8988T (cell line): ENCODE measurements around the gene SLC1A5.
"Not testable (repeated sequence)": the region's sequence is repeated elsewhere in the genome, so short reads cannot be mapped to it uniquely, and the experiment has no call there.

Experiments
- DNase-seq: peaks from one replicate; pipeline ENCODE4 v3.0.0; 2011

The SLC1A5 gene

DNA sequence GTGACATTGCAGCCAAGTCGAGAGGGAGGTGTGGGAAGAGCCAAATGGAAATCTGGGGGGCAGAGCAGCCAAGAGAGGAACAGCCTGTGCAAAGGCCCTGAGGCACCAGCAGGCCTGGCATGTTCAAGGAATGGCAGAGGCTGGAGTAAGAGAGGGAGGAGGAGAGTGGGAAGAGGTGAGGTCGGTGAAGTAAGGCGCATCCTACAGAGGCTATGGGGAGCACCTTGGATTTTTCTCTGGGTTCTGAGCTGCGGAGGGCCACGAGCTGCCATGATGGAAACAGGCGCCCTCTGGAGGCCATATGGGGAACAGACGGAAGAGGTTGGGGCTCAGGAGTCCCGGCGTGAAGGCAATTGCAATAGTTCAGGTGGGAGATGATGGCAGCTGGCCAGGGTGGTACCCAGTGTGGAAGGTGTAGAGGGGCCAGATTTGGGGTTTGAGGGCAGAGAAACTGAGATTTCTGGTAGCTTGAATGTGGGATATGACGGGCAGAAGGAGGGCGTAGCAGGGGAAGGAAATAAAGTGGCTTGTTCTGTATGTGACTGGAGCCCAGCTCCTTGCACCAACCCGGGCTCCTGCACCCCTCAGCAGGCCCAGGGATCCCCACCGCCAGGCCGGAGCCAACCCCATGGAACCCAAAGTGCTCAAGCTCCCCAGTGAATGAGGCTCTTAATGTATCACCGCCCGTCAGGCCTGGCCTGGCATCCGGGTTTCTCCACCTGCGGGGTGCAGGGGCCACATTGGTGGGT is 21.7 kb downstream of the SLC1A5 start:
- DNase-seq: no peak

- no peak for DNase-seq
Observed at GRCh38 chr19:46764817-46765291, 23.5 kb downstream of the SLC1A5 start.

DNA sequence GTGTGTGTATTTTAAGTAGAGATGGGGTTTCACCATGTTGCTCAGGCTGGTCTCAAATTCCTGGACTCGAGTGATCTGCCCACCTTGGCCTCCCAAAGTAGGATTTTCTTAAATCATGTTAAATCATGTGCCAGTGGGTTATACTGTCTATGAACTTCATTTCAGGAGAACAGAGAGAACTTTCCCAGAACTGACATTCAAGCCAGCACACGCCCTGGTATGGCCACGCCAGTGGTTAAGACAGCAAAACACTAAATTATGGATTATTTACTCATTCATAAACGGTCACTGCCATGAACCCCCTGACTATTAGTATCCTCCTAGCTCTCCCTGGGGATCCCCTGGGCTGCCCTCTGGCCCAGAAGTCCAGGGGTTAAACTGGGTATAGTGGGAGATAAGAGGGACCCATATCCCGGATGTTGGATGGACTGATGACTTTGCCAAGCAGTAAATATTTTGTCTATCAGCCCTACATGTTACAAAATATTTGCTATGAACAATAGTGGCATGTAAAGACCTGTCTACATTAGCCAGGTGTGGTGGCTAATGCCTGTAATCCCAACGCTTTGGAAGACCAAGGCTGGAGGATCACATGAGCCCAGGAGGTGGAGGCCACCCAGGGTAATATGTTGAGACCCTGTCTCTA is 26.0 kb downstream of the SLC1A5 start:
- no peak for DNase-seq

DNA sequence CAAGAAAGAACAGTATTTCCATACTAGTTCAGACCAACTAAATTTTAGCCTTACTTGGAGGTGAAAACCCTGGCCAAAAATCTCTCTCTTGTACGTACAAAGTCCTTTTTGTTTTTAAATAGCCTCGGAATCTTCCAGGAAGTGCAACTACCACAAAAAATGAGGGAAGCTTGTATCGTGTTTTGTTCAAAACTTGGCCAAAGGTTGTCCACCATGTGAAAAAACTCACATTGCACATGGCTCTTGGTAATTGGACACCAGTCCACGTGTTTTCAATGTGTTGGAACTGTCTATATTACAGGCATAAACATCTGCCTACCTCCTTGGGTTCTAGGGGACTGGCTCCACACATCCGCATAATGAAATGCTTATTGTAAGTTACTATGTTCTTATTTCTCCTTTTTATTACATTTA is 27.0 kb downstream of the SLC1A5 start:
- DNase-seq: no peak

- not testable (repeated sequence) for DNase-seq
Observed at GRCh38 chr19:46760897-46761296, 27.5 kb downstream of the SLC1A5 start.

GRCh38 chr19:46760363-46760762 is 28.0 kb downstream of the SLC1A5 start:
- no peak for DNase-seq

- DNase-seq: no peak
Observed at GRCh38 chr19:46759817-46760333, 28.5 kb downstream of the SLC1A5 start.

DNA sequence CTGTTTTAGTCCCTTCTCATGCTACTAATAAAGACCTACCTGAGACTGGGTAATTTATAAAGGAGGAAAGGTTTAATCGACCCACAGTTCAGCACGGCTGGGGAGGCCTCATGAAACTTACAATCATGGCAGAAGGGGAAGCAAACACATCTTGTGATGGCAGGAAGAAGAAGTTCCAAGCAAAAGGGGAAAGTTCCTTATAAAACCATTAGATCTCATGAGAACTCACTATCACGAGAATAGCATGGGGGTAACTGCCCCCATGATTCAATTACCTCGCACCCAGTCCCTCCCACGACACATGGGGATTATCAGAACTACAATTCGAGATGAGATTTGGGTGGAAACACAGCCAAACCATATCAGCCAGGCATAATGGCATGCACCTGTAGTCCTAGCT is 29.2 kb downstream of the SLC1A5 start:
- no peak for DNase-seq

DNA sequence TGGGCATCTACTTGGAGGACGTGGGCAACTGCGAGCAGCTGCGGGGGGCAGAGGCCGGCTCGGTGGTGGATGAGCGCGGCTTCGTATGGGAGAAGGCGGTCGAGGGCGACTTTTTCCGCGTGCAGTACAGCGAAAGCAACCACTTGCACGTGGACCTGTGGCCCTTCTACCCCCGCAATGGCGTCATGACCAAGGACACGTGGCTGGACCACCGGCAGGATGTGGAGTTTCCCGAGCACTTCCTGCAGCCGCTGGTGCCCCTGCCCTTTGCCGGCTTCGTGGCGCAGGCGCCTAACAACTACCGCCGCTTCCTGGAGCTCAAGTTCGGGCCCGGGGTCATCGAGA is 31.9 kb downstream of the SLC1A5 start:
- DNase-seq: no peak

- no peak for DNase-seq
Observed at GRCh38 chr19:46755853-46756543, 32.4 kb downstream of the SLC1A5 start.

DNA sequence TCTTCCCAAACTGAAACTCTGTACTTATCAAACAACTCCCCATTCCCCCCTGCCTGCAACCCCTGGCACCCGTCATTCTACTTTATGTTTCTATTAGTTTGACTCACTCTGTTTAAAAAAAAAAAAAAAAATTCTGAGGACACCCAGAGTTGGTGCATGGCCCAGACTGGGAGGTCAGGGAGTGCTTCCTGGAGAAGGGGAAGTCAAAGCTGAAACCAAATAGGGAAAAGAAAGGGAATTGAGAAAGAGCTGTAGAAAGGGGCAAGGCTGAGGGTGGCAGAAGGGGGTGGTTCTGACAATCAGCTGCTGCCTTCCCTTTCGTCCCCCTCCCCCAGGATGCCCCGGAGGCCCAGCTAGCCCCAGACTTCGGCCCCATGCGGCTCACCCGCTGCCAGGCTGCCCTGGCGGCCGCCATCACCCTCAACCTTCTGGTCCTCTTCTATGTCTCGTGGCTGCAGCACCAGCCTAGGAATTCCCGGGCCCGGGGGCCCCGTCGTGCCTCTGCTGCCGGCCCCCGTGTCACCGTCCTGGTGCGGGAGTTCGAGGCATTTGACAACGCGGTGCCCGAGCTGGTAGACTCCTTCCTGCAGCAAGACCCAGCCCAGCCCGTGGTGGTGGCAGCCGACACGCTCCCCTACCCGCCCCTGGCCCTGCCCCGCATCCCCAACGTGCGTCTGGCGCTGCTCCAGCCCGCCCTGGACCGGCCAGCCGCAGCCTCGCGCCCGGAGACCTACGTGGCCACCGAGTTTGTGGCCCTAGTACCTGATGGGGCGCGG is 33.1 kb downstream of the SLC1A5 start:
- no peak for DNase-seq

DNA sequence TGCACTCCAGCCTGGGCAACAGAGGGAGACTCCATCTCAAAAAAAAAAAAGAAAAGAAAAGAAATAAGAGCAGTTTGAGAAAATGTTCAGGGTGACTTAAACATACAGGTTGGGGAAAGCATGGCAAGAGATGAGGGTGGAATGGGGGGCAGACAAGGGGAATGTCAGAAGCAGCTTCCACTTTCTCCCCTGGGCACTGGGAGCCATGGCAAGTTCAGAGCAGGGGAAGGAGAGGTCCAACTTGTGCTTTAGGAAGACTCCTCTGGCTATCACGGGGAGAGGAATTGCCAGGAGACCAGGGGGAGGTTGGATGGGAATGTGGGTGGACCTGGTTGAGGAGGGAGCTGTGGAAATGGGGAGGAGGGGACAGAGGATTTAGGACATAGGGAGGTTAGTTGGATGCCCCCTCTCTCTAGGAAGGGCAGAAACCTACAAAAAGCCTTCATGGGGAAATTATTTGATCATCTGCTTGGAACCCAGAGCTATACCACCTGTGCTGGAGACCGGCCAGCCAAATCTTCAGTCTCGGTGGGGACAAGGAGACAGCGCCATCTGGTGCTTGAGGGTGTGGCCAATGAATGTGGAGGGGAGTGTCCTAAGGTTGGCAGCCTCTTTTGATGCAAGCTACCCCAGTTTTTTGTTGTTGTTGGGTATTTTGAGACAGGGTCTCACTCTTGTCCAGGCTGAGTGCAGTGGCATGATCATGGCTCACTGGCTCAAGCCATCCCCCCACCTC is 34.8 kb downstream of the SLC1A5 start:
- no peak for DNase-seq

- DNase-seq: no peak
Observed at GRCh38 chr19:46748325-46749109, 39.9 kb downstream of the SLC1A5 start.

DNA sequence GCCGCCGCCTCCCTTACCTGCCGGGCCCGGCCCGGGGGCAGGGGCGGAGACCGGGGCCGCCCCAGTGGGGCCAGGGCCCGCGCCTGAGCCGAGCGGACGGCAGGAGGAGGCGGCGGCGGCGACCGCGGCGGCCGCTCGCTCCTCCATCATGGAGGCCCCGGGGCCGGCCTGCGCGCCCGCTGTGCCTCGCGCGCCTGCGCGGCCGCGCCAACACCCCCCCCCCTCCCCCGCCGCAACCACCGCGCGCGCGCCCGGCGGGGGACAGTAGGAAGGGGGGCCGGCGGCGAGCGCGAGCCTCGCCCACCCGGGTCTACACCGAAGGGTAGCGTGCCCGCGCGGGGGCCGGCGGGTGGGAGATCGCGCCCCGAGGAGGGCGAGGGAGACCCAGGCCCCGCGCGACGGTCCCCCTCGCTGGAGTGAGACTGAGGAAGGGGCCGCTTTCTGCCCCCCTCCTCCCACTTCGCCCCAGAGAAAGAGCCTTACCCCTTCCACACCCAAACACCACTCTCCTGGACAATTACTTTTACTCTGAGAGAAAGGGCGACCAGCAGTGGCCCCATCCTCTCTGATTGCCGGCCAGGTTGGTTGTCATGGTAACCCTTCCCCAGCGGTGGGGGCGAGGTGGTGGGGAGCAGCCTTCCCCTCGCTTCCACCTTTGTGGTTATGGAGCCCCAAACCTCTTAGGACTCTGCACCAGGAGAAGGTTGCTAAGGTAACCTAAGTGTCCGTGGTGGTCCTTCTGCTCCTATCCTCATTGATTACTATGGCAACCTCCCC is 41.9 kb downstream of the SLC1A5 start, which contains the start of gene STRN4:
TSS of gene STRN4 (minus strand) at position 170 of the 777 bp plus-strand sequence. CDS start at position 150, 20 bp downstream.
- DNase-seq: peak; percentile 87

DNA sequence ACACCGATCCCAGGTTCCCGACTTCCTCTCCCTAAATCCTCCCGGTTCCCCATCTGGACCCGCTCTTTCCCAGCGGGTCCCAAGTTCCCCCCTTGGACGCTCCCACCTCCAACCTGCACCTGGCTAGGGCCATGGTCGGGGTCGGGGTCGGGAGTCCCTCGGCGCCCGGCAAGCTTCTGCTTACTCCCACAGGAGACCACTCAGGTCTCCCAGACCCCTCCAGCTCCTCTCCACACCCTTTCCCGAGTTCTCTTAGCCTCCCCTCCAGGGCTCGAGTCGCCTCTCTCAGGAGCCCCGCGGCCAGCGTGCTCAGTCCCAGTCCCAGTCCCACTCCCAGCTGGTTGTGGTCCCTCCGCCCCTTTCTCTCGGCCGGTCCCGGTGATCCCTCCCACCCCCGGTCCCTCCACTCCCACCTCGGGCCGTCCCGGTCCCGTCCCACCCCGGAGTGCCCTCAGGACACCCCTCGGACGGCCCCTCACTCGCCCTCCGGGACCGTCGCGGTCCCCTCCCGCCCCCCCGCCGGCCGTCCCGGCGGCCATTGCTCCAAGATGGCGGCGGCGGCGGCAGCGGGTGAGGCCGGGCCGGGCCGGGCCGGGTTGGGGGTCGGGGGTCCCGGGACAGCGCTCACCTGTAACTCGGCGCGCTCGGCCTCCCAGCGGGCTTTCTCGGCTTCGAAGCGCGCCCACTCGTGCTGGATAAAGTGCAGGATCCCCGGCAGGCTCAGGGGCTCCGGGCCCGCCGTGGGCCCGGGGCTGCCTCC is 42.7 kb downstream of the SLC1A5 start, which contains the start of gene FKRP:
TSS of gene FKRP (plus strand) at position 537 of the 760 bp plus-strand sequence. CDS start 9,394 bp downstream, outside the sequence.
- no peak for DNase-seq

DNA sequence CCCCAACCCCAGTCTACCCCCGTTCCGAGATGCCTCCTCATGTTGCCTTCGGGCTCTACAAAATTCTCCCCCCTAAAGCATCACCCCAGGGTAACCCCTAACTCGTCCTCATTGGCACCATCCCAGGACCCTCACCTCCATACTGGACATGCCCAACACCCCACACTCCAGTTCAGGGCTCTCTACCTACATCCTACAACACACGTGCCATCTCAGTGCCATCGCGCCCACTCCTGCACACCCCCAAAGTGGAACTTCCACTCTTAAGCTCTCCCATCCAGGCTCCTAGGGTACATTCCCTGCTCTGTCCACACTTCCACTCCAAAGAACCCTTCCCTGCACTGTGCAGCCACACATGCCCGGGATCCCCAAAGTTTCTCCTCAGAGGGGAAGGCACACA is 43.4 kb downstream of the SLC1A5 start:
- DNase-seq: no peak

- DNase-seq: no peak
Observed at GRCh38 chr19:46744005-46744691, 44.2 kb downstream of the SLC1A5 start.

DNA sequence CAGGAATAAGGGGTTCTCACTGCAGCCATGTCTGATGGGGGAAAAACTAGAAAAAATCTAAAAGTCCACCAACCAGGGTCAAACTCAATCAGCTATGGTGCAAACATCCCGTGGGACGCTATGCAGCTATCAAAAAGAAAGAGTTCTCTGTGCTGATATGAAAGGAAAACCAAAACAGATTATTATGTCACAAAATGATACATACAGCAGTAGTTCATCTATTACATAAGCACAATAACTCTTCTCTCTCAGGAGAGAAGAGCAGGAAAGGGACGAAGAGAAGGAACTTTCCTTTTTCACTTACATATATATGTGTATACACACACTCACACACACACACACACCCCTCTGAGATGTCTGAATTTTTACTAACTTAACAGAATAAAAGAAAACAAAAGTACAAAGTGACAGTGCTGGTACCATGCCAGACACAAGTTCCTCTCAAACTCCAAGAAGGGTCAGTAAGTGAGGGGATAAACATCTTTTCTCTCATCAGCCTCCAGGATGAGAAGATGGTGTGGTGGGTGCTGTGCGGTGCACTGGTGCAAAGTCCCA is 45.4 kb downstream of the SLC1A5 start:
- no peak for DNase-seq
